NCI-H460 (cell line): ENCODE data around the gene MYO6. TPM values are rescaled to one million over a fixed set of nuclear protein-coding genes. Genes with fewer than 3 reads are reported as not detected.

Source experiments
- DNase-seq: peaks from one replicate; pipeline ENCODE4 v3.0.0-alpha.2; 2016; ENCODE audit warnings: low read depth; ENCODE audit errors: extremely low read depth
- small RNA-seq, 2 experiments: library from RNA; depleted of rRNA; stranded (forward); fragments of <200 nt; gene quantifications; one replicate each; pipeline ENCODE3, GENCODE V24; 2014
- total RNA-seq: library from RNA; depleted of rRNA; stranded (reverse); fragments of >200 nt; shearing (Covaris generic); gene quantifications from 2 replicates; pipeline ENCODE4 v1.2.3, GENCODE V29; 2014; rRNA removed

MYO6 gene
- total RNA-seq, 1 experiment from 2014 or later: 7.8 TPM

DNA sequence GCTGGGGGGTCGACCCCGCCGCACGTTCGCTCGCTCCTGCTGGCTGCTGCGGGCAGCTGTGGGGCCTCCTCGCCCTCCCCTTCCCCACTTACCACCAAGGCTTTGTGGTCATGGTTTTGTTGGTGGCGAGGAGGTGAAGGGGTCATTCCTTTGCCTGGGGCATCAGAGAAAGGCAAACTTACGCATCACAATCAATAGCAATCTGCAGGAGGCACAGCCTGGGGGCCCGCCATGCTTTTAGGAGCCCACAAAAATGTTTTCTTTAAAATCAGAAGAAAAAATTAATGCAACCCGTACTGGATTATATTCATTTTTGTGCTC is 186.4 kb downstream of the MYO6 start:
- no peak for DNase-seq

DNA sequence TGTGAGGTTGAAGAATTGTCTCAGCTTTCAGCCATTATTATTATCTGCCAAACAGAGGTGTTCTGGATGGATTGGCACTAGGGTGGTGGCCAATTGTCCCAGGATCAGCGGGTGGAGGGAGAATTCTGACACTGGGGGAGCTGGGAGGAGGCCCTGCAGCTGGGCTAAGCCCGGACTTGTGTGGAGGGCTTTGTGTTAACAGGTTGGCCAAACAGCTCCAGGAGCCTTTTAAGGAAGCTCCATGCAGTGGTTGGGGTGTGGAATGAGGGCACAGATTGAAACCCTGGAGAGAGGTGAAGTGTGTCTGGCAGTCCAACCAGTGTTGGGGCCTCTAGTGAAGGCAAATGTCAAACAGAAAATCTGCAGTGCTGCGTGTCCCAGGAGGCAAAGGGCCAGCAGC is 187.6 kb downstream of the MYO6 start:
- DNase-seq: no peak

DNA sequence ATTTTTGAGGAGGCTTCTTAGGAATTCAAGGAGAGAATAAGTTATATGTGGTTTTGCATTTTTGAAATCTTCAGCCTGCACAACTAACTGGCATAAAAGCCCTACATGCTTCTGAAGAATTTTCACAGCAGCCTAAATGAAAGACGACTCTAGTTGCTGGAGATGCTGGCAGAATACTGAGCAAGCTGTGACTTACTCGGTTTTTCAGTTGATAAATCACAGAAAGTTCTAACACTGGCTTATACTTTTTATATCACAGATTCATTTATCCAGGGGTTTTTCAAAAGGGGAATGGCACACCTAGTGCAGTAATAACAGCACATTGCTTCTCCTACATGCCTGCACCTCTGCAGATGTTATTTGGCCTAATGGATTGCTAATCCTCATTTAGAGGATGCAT is 188.8 kb downstream of the MYO6 start:
- DNase-seq: no peak

DNA sequence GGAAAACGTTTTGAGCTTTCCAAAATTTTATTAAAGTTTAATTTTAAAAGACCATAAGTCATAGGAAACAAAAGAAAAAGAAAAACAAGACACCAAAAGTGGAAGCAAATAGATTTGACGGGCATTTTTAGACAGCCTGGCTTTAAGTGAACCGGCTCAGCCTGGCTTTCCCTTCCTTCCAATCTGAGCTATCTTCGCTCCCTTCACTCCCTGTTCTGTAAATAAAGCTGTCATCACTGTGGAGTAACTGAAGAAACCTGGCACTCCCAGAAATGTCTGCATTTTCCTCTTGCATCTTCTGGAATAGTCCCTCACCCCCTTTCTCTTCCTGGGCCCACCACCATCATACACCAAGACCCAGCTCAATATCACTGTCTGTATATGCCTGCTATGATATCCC is 191.5 kb downstream of the MYO6 start:
- DNase-seq: no peak

DNA sequence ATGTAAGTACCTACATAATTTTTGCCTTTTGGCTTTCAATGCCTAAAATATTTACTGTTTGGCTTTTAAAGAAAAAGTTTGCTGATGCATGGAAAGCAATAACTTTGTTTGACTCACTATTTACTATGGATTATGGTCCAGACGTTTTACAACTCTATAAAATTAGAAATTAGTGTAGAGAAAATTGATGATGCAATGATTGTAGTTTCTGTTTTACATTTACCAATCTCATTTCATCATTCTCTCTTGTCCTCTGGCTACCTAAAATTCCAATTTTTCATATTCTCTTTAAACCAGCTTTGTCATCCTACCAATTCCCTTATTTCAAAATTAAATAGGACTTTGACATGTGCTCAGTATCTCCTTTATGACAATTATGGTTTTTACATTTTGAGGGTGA is 192.5 kb downstream of the MYO6 start:
- DNase-seq: no peak

DNA sequence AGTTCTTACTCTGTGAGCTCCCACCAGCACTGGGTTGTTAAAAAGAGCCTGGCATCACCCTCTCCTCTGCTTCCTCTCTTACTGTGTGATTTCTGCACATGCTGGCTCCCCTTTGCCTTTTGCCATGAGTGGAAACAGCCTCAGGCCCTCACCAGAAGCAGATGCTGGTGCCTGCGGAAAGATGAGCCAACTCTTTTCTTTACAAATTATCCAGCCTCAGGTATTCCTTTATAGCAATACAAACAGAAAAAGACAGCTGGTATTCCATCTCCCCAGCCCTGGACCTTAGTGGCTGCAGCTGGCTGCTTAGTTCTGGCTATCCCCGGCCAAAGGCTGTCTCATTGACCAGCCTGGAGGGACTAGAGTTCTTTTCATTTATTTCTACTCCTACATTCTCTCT is 194.3 kb downstream of the MYO6 start:
- DNase-seq: no peak

DNA sequence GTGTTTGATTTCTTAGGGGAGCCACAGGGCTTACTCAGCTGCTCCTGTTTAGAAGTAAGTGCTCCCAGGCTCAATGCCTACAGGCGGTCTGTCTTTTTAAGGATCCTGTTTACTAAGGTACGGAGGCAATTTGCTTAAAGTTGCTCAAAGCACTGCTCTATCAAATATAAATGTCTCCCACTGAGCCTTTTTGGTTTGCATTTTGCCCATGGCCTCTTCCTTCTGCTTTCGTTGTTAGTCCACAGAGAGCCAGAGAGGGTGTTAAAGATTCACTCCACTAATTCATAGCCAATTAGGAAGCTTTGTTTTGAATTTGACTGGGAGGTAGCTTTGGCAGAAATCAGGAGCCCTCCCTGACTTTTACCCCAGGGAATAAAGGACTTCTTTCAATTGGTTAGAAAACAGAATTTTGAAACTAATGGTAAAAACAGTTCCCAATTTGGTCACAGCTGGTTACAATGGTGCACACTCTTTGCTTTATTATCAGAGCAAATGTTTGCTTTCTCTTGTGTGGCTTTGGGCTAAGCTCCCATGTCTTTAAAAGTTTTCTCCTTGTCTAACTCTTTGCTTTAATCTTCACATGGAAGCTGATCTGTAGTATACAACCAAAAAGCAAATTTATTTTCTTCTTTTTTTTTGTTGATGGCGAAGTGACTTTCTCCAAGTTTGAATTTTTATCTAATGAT is 197.2 kb downstream of the MYO6 start:
- no peak for DNase-seq

DNA sequence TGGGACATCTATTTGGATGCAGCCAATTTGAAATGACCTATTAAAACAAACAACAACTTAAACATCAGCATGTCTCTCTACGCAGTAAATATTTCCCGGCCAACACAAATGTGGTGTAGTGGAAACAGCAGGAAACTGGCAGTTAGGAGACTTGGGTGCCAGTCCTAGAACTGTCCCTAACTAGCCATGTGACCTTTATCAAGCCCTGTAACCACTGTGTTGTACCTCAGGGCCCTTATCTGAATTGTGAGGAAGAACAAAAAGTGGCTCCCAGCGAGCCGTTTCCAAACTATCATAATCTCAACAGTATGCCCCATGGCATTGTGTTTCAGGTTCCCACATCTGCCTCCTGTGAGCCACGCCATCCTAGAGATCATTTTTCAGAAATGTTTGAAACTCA is 198.9 kb downstream of the MYO6 start:
- no peak for DNase-seq

DNA sequence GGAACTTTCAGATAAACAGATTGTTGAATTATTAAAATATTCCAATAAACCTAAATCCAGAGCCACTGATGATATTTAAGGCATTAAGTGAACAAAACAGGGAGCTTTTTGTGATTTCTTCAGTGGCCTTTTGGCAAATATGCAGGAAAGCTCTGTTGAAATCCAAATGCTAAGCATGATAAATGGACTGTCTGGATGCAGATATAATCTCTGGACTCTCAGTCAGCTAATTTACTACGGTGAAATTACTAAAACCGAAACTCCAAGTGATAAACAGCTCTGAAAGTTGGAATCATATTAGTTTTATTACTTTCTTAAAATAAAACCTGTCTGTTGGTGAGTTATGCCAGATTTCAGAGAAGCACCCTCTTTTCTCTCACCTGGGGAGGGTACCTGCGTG is 203.1 kb downstream of the MYO6 start:
- no peak for DNase-seq

DNA sequence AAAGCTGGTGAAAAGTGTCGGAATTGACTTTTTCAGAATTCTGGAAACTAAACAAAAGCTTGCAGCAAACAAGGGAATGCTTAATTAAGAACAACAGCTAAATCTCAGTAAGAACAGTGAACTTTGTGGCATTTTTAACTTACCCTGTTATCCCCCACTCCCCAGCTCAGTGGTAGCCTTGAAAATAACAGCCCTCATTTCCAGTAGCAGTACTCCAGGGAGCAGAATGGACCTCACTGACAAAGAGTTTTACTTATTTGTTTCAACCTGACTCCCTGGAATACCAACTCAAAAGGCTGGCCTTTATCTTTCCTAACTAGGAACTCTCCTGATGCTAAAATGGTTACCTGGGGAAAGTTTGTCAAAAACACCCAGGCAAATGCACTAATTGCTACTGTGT is 214.5 kb downstream of the MYO6 start:
- DNase-seq: no peak

DNA sequence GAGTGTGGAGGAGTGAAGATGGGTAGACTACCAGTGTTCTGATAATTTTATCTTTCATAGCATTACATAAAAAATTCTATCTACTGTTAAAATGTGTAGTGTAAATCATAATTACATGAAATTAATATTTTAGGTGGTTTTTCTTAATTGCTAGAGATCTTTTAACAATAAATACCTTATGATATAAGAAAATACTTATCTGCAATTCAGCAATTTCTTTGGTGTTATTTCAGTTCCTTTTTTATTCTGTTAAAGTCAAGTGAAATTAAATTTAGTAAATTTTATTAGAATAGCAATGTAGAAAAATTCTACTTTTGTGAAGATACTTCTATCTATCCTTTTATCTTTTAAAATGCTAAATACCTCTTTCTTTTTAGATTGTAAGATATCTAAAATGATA is 219.1 kb downstream of the MYO6 start:
- DNase-seq: no peak

Small RNAs within 50 kb of the gene (small RNA-seq; reads per million reads assigned to genes)
- gene RF00019 (0 reads per million in 2 experiments), gene RNA5SP209 (0 to 0.06 reads per million in 2 experiments), gene RNU6-155P (0 reads per million in 2 experiments)

Other genes starting within 250 kb of the MYO6 start
- 73.5 and 86.9 TPM in 2 replicates for gene SENP6, start 147.4 kb upstream of the MYO6 start, total RNA-seq